GM12872 (cell line): Measurements from ENCODE around the gene CFAP161.
A peak's percentile ranks its signal among the peaks of the same experiment; 100 is the strongest.

Experiments
- TF ChIP-seq, protein P1 (sequence below): IDR thresholded peaks from 3 replicates; pipeline ENCODE4 v1.5.1; 2011; ENCODE audit warnings: low read depth, mild to moderate bottlenecking, low read length, moderate library complexity; ENCODE audit not compliant: insufficient read depth

CFAP161 gene

DNA sequence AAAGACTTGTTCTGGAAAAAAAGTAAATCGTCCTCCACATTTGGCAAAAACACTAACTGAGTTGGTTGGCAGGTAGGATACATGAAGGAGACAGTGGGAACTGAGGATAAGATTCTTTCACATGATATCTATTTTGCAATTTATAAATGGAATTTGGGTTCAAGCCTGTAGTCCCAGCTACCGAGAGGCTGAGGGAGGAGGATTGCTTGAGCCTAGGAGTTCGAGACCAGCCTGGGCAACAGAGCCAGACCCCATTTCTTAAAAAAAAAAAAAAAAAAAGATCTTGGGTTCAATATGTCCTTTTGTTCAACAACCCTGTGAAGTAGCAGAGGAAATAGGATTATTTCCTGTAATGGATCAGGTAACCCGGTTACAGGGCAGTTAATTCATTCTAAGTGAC is 35.7 kb upstream of the CFAP161 start:
- TF ChIP-seq, protein P1, sequence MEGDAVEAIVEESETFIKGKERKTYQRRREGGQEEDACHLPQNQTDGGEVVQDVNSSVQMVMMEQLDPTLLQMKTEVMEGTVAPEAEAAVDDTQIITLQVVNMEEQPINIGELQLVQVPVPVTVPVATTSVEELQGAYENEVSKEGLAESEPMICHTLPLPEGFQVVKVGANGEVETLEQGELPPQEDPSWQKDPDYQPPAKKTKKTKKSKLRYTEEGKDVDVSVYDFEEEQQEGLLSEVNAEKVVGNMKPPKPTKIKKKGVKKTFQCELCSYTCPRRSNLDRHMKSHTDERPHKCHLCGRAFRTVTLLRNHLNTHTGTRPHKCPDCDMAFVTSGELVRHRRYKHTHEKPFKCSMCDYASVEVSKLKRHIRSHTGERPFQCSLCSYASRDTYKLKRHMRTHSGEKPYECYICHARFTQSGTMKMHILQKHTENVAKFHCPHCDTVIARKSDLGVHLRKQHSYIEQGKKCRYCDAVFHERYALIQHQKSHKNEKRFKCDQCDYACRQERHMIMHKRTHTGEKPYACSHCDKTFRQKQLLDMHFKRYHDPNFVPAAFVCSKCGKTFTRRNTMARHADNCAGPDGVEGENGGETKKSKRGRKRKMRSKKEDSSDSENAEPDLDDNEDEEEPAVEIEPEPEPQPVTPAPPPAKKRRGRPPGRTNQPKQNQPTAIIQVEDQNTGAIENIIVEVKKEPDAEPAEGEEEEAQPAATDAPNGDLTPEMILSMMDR, result no peak

DNA sequence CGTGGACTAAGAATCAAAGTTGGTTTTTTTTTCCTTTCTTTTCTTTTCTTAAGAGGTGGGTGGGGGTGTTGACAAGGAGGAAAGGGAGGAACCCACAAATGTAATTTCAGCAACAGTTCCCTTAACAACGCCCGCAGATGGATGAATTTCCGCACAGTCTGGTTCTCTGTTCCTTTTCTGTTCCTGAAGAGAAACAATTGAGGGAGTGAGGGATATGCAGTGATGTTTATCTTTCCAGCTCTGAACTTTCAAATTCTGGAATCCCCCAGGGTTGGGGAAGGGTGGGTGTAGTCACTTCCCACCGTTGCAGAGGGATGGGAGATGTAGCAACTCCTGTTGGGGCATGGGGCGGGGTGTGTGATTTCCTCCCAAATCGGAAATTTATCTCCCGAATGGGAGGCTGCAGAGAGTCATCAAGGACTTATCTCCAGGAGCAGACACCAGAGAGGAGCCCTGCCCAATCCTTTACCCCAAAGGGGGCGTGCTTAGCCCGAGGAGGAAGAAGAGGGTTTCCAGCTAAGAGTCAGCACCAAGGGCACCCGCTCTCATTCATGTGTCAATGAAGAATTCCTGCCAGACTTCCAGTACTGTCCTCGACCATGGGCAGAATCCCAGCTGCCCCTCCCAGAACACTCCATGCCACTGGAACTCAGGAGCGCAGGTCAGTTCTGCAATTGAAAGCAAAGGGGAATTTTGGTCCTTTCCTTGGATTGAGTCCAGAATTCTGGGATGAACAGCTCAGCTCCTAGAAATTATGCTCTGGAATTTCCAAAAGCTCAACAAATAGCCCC is 35.0 kb upstream of the CFAP161 start:
- TF ChIP-seq, protein P1, result no peak

DNA sequence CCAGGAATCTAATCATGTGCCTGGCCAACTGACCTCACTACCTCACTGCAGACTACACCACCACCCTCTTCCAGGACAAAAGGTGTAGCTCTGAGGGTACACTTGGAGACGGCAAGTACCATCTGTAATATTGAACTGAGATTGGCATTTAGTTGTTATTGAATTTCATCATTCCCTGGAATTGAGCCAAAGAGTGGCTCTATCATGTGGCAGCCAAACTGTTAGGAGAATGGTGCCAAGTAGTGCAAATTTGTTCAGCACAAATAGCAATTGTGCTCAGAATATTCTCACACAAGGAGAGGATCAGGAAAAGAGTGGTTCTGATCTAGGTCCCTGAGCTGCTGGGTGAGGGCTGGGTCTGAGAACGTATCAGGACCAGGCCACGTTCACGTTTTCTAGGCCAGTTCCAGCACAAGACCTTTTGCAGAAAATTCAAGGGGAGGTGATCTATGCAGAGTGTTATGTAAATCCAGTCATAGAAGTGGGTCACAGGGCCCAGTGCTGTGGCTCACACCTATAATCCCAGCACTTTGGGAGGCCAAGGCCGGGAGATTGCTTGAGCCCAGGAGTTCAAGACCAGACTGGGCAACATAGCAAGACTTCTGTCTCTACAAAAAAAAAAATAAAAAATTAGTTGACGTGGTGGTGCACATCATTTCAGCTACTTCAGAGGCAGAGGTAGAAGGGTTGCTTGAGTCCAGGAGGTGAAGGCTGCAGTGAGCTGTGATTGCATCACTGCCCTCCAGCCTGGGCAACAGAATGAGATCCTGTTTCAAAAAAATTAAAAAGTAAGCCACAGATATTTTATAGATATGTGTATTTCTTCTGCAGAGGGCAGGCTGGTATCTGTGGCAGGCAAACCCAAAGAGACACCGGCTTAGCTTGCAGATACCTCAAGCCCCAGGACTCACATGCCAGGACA is 31.9 kb upstream of the CFAP161 start:
- TF ChIP-seq, protein P1, result no peak

DNA sequence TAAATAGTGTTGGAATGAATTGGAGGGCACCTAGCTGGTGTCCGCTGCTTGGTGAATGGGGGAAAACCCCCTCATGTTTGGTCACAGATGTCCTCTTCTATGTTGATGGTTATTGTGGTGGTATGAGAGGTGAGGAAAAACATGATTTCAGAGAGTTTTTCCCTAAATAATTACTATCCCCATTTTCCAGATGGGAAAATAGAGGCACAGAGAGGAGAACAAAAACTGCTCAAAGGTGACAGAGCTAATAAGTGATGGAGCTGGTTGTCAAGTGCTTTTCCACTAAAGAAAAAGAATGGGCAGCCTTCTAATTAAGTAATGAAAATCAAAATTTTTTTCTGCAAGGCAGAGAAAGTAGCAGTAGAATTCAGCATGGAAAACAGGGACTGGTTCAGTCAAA is 30.2 kb upstream of the CFAP161 start:
- TF ChIP-seq, protein P1, result no peak

DNA sequence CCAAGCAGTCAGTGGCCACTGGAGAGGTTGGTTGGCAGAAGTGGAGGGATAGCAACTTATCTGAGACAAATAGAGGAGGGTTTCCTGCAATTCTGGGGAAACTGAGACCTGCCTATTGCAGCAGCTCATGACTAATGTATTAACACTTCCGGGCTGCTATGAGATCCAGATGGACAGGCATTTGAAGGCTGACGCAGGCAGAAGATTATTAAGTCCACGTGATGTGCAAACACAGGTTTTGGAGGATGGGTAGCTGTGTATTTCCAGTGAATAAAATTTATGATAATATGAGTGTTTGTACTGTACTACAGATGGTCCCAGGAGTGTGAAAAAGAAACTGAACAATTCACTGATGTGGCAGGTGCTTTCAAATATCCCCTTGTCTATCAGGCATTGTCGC is 28.5 kb upstream of the CFAP161 start:
- TF ChIP-seq, protein P1, result no peak

DNA sequence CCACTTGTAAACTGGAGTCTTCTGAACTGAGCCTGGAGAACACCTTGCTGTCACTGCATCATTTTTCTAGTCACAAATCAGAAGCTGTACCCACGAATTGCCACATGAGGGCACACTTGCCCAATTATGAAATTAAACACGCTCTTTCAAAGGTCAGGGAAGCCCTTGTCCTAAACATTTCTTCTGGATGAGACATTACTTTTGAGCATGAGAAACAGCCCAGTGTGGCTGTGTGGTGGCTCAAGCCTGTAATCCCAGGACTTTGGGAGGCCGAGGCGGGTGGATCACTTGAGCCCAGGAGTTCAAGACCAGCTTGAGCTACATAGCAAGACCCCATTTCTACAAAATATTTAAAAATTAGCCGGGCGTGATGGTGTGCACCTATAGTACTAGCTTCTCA is 27.5 kb upstream of the CFAP161 start:
- TF ChIP-seq, protein P1, result peak; percentile 78

DNA sequence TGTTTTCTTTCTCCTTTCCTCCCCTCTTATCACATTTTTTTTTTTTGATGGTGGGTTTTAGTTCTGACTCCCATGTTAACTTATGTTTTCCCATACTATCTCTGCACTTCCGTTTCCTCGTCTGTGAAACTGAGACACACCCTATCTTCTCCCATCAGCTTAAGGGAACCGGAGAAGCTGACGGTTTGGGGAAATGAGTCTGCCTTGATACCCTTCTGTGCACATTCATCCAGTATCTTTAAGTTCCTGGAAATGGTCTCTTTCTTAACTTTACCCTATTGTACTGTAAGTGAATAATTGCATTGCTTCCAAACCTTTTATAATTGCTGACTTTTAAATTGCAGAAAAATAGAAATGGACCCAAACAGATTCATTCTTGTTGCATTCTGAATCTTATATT is 26.2 kb upstream of the CFAP161 start:
- TF ChIP-seq, protein P1, result no peak
